ENCODE results near the gene ZNF92. TPM values are rescaled to one million over a fixed set of nuclear protein-coding genes. Genes with fewer than 3 reads are reported as not detected.

ZNF92 gene
- total RNA-seq, 1 experiment from 2014 or later: 9.4 TPM

DNA sequence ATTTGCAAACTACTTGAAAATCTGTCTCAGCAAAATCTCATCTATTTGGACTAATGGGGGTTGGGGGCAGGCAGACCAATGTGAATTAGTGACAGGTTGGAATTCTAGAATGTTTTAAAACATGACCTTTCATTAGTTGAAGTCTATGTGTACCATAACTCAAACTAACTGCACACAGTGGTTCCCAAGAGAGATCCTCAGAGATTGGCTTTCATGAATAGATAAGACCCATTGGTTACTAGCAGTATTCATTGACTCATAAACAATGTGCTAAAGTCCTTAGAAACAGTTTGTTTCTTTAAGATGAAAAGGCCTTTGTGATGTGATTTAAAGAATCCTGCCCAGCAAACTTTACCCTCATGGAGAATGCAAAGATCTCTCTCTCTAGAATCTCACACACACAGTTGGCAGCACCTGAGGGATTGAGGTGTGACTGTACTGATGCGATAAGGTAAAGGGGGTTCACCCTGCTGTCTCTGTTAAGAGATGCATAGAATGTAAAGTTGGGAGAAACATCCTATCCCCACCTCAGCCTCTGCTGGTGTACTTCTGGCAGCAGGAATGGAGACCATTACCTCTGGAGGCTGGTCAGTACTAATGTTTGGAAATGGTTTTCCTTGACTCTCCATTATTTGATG lies 70.7 kb downstream of the ZNF92 start (continued):
- TF ChIP-seq ZBTB33 (IDR thresholded peaks at IDR 0.05; ENCODE audit: extremely low read depth, insufficient replicate concordance, low read length): no peak
- no peak for TF ChIP-seq CEBPB (IDR thresholded peaks at IDR 0.05; ENCODE audit: low read depth)
- no peak for TF ChIP-seq POLR2A (IDR thresholded peaks at IDR 0.05; ENCODE audit: borderline replicate concordance, extremely low read depth, insufficient read depth, insufficient read length)
- no peak for TF ChIP-seq EZH2 (IDR thresholded peaks at IDR 0.05)
- TF ChIP-seq, protein P1, sequence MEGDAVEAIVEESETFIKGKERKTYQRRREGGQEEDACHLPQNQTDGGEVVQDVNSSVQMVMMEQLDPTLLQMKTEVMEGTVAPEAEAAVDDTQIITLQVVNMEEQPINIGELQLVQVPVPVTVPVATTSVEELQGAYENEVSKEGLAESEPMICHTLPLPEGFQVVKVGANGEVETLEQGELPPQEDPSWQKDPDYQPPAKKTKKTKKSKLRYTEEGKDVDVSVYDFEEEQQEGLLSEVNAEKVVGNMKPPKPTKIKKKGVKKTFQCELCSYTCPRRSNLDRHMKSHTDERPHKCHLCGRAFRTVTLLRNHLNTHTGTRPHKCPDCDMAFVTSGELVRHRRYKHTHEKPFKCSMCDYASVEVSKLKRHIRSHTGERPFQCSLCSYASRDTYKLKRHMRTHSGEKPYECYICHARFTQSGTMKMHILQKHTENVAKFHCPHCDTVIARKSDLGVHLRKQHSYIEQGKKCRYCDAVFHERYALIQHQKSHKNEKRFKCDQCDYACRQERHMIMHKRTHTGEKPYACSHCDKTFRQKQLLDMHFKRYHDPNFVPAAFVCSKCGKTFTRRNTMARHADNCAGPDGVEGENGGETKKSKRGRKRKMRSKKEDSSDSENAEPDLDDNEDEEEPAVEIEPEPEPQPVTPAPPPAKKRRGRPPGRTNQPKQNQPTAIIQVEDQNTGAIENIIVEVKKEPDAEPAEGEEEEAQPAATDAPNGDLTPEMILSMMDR (IDR thresholded peaks at IDR 0.05 in 2 of 3, conservative IDR thresholded peaks at IDR 0.05 in 1 of 3; ENCODE audit: borderline replicate concordance in 1 of 3, insufficient read depth in 1 of 3, low read depth in 2 of 3, low read length in 2 of 3): no peak
- TF ChIP-seq ZNF274 (IDR thresholded peaks at IDR 0.05; ENCODE audit: low read depth, low read length): no peak
- no peak for TF ChIP-seq JUND (IDR thresholded peaks at IDR 0.05)
- no peak for TF ChIP-seq EZH2phosphoT487 (IDR thresholded peaks at IDR 0.05; ENCODE audit: borderline replicate concordance)
- no peak for TF ChIP-seq SRF (IDR thresholded peaks at IDR 0.05; ENCODE audit: low read depth)
- no peak for TF ChIP-seq SP1 (IDR thresholded peaks at IDR 0.05; ENCODE audit: low read depth)
- TF ChIP-seq EGR1 (IDR thresholded peaks at IDR 0.05; ENCODE audit: low read depth): no peak

All from HCT116 (cell line).